A673 (cell line): Measurements from ENCODE around the gene BZW2. TPM values are rescaled to one million over a fixed set of nuclear protein-coding genes. Genes with fewer than 3 reads are reported as not detected.

Experiments
- BruUV-seq: library from RNA; stranded (reverse); fragments of 400-500 nt; replicated peaks from 2 replicates; lab custom pipeline; 2021; lab: Mats Ljungman, UMichigan
- CTCF ChIA-PET: fragments of 300-600 bp; sonication (Branson Sonifier 250); formaldehyde crosslinking; loops from one replicate; lab custom pipeline; 2022; ENCODE audit warnings: antibody characterized with exemption; lab: Charles Lee
- POLR2A ChIA-PET: fragments of 300-600 bp; sonication (Branson Sonifier 250); formaldehyde crosslinking; loops from one replicate; lab custom pipeline; 2022; ENCODE audit warnings: antibody characterized with exemption; ENCODE audit not compliant: low non-redundant PET; lab: Charles Lee
- DNase-seq: peaks from one replicate; pipeline ENCODE4 v3.0.0-alpha.2; 2015; ENCODE audit warnings: low spot score
- H3K27ac ChIP-seq: fragments of 200-600 bp; sonication (generic); 2 replicates; pipeline ENCODE4 v1.5.1; 2016; ENCODE audit warnings: mixed run types, low read depth, mild to moderate bottlenecking, mixed read lengths, antibody characterized with exemption, low read length; ENCODE audit not compliant: poor library complexity, severe bottlenecking
- H3K27me3 ChIP-seq: fragments of 200-600 bp; sonication (generic); replicated peaks from 2 replicates; pipeline ENCODE4 v1.6.1; 2017; ENCODE audit warnings: mixed run types, low read depth, mild to moderate bottlenecking, mixed read lengths, antibody characterized with exemption, low read length; ENCODE audit not compliant: insufficient read depth, poor library complexity
- H3K36me3 ChIP-seq: fragments of 200-600 bp; sonication (generic); 2 replicates; pipeline ENCODE4 v1.6.1; 2016; ENCODE audit warnings: mixed run types, mild to moderate bottlenecking, mixed read lengths, antibody characterized with exemption, low read length; ENCODE audit not compliant: insufficient read depth, poor library complexity, severe bottlenecking
- H3K4me1 ChIP-seq: fragments of 200-600 bp; sonication (generic); 2 replicates; pipeline ENCODE4 v1.6.1; 2017; ENCODE audit warnings: mixed run types, mild to moderate bottlenecking, mixed read lengths, antibody characterized with exemption, low read length; ENCODE audit not compliant: insufficient read depth, poor library complexity, severe bottlenecking
- H3K4me3 ChIP-seq: fragments of 200-600 bp; sonication (generic); 2 replicates; pipeline ENCODE4 v1.5.1; 2016; ENCODE audit warnings: low read depth, mixed run types, mild to moderate bottlenecking, mixed read lengths, low read length; ENCODE audit not compliant: poor library complexity, severe bottlenecking
- H3K9me3 ChIP-seq: fragments of 200-600 bp; sonication (generic); 2 replicates; pipeline ENCODE4 v1.6.1; 2016; ENCODE audit warnings: mixed run types, low read depth, mild to moderate bottlenecking, mixed read lengths, antibody characterized with exemption, low read length; ENCODE audit not compliant: poor library complexity, severe bottlenecking
- EZH2 ChIP-seq: fragments of 200-600 bp; sonication (generic); IDR thresholded peaks from 2 replicates; pipeline ENCODE4 v1.6.1; 2017; ENCODE audit warnings: borderline replicate concordance, low read depth, mild to moderate bottlenecking, mixed read lengths, antibody characterized with exemption, low read length; ENCODE audit not compliant: poor library complexity, severe bottlenecking
- intact Hi-C: fragments of 100-400 bp; cut with micrococcal nuclease; formaldehyde crosslinking; loops from one replicate; pipeline ENCODE4 v1.10.0; 2022; ENCODE audit not compliant: unreplicated experiment
- total RNA-seq: library from RNA; stranded (reverse); gene quantifications from 2 replicates; pipeline ENCODE4 v1.2.3, GENCODE V29; 2021
- TF ChIP-seq, protein P1 (sequence below): fragments of 300-800, 200-600 bp; sonication (generic); conservative IDR thresholded peaks from 2 replicates; pipeline ENCODE4 v1.5.1; 2017; ENCODE audit warnings: low read depth, mild to moderate bottlenecking, antibody characterized with exemption, low read length, moderate library complexity, mixed read lengths

Gene BZW2
- total RNA-seq, 1 experiment from 2014 or later = 175 TPM

DNA sequence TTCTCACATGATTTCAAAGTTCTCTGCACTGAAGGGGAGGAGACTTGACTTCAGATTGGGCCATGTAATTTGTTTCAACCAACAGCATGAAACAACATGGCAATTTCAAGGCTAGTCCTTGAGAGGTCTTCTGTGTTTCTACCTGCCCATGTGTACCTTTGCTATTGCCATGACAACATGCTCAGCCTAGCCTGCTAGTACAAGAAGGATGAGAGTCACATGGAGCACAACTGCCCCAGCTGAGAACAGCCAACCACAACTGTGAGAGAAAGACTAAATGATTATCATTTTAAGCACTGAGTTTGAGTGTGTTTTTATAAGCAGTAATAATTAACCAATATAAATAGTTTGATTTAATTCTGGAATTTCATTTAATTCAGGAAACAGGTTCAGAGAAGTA, 42.3 kb upstream of the BZW2 start:
- no peaks in the 10 kb centered on the region for H3K9me3 ChIP-seq
- no peak for DNase-seq
- intact Hi-C loops = loop anchor here (5.0 to 10.0 kb wide), 2 partner anchors 81 to 314 kb away; no protein-coding TSS in a partner anchor
- ChIA-PET CTCF (no interaction called here), POLR2A (no interaction called here)
- H3K36me3 ChIP-seq = peaks cover 20% of the 10 kb centered on the region
- H3K4me3 ChIP-seq = no peak overlapping the region
- TF ChIP-seq EZH2 = no peak
- TF ChIP-seq, protein P1, sequence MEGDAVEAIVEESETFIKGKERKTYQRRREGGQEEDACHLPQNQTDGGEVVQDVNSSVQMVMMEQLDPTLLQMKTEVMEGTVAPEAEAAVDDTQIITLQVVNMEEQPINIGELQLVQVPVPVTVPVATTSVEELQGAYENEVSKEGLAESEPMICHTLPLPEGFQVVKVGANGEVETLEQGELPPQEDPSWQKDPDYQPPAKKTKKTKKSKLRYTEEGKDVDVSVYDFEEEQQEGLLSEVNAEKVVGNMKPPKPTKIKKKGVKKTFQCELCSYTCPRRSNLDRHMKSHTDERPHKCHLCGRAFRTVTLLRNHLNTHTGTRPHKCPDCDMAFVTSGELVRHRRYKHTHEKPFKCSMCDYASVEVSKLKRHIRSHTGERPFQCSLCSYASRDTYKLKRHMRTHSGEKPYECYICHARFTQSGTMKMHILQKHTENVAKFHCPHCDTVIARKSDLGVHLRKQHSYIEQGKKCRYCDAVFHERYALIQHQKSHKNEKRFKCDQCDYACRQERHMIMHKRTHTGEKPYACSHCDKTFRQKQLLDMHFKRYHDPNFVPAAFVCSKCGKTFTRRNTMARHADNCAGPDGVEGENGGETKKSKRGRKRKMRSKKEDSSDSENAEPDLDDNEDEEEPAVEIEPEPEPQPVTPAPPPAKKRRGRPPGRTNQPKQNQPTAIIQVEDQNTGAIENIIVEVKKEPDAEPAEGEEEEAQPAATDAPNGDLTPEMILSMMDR = no peak
- no peak overlapping the region for H3K27ac ChIP-seq
- no peaks in the 10 kb centered on the region for H3K27me3 ChIP-seq
- no TSS peak for BruUV-seq
- no peaks in the 10 kb centered on the region for H3K4me1 ChIP-seq

DNA sequence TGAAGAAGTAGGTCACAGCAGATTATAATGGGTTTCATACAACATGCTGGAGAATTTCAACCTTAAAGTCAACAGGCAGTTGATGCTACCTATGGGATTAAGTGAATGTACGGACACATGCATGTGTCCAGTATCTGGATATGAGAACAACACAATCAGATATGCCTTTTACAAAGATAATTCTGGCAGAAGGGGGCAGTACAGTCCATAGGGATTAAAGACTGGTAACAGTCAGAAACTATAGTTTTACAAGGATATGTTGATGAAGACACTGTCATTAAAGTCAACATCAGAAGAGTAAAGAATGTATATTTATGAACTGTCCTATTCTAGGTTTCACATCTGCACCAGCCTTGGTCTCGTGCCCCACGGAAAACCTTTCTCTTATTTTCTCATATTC, 41.9 kb upstream of the BZW2 start:
- POLR2A ChIA-PET = no interaction called here
- BruUV-seq = no TSS peak
- intact Hi-C loops = loop anchor here (5.0 to 10.0 kb wide), 2 partner anchors 81 to 313 kb away; no protein-coding TSS in a partner anchor
- DNase-seq = peak; percentile 53
- no peak overlapping the region for H3K27ac ChIP-seq
- no peaks in the 10 kb centered on the region for H3K27me3 ChIP-seq
- no peaks in the 10 kb centered on the region for H3K9me3 ChIP-seq
- no peak overlapping the region for H3K4me3 ChIP-seq
- H3K4me1 ChIP-seq = no peaks in the 10 kb centered on the region
- no peak for TF ChIP-seq EZH2
- TF ChIP-seq, protein P1 = peak; percentile 54
- CTCF ChIA-PET = no interaction called here
- peaks cover 24% of the 10 kb centered on the region for H3K36me3 ChIP-seq

DNA sequence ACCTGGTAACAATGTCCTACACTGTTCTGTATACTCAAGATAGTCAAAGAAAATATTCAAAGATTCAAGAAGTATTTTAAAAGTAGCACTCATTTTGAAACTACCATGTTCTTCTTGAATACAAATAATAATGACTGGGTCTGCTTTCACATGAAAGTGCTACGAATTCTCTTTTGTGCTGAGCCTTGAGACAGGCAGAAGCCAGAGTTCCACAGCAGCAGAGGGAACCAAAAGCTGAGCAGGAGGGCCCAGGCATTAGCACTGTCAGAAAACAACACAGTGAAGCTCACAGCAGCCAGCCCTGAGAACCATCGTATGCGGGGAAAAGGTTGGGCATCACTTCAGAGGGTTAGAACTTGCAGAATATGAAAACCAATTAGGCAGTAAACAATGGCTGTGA, 39.3 kb upstream of the BZW2 start:
- no TSS peak for BruUV-seq
- TF ChIP-seq EZH2 = no peak
- TF ChIP-seq, protein P1 = no peak
- DNase-seq = no peak
- CTCF ChIA-PET = no interaction called here
- H3K27ac ChIP-seq = no peak overlapping the region
- H3K27me3 ChIP-seq = no peaks in the 10 kb centered on the region
- peaks cover 25% of the 10 kb centered on the region for H3K36me3 ChIP-seq
- no peak overlapping the region for H3K4me3 ChIP-seq
- intact Hi-C loops = loop anchor here (10.0 kb wide), 1 partner anchor 78 kb away; no protein-coding TSS in a partner anchor
- no peaks in the 10 kb centered on the region for H3K4me1 ChIP-seq
- POLR2A ChIA-PET = no interaction called here
- H3K9me3 ChIP-seq = no peaks in the 10 kb centered on the region
